Left lobe of liver (tissue), 2 donors: ENCODE measurements around the gene IDUA. TPM values are rescaled to one million over a fixed set of nuclear protein-coding genes. Genes with fewer than 3 reads are reported as not detected.

Experiments used
- ATAC-seq: fragments of 200-7000 bp; cut with Tn5 transposase; one replicate; pipeline ENCODE4 v1.9.1; 2020; ENCODE audit warnings: mild to moderate bottlenecking, moderate library complexity
- DNase-seq: peaks from one replicate; pipeline ENCODE4 v3.0.0-alpha.2; 2020; ENCODE audit warnings: low spot score
- total RNA-seq: library from RNA; stranded (reverse); gene quantifications from one replicate; pipeline ENCODE4 v1.2.1, GENCODE V29; 2021
- donor health status: DM: no; HTN: no; CAD: no; lungs with moderate emphysema.
- donor health status: DM: no; HTN: yes; CAD: no.

Gene IDUA
- total RNA-seq, 1 donor from 2014 or later, result 12.9 TPM

GRCh38 chr4:1013225-1014073 is 26.6 kb downstream of the IDUA start:
- DNase-seq (no peak), ATAC-seq (no peak)

- no peak for ATAC-seq
- DNase-seq, result no peak
Measured at GRCh38 chr4:1014291-1015167, 27.7 kb downstream of the IDUA start.

- DNase-seq, result no peak
- no peak for ATAC-seq
Measured at GRCh38 chr4:1015179-1015578, 28.3 kb downstream of the IDUA start.

GRCh38 chr4:1015746-1016145 is 28.9 kb downstream of the IDUA start:
- ATAC-seq (no peak), DNase-seq (no peak)

GRCh38 chr4:1017211-1017610 is 30.4 kb downstream of the IDUA start:
- DNase-seq (no peak), ATAC-seq (no peak)

GRCh38 chr4:1017706-1018105 is 30.9 kb downstream of the IDUA start:
- DNase-seq, result no peak
- no peak for ATAC-seq

- DNase-seq (no peak), ATAC-seq (no peak)
Measured at GRCh38 chr4:1018147-1019020, 31.5 kb downstream of the IDUA start.

- ATAC-seq (no peak), DNase-seq (no peak)
Measured at GRCh38 chr4:1019320-1019719, 32.5 kb downstream of the IDUA start.

GRCh38 chr4:1019729-1020470 is 33.1 kb downstream of the IDUA start:
- ATAC-seq (no peak), DNase-seq (no peak)

- DNase-seq, result no peak
- ATAC-seq, result no peak
Measured at GRCh38 chr4:1021386-1022050, 34.7 kb downstream of the IDUA start.

GRCh38 chr4:1022051-1022738 is 35.4 kb downstream of the IDUA start:
- DNase-seq (no peak), ATAC-seq (no peak)

GRCh38 chr4:1022739-1023066 is 35.9 kb downstream of the IDUA start:
- DNase-seq (no peak), ATAC-seq (no peak)

GRCh38 chr4:1023075-1023640 is 36.3 kb downstream of the IDUA start:
- no peak for DNase-seq
- no peak for ATAC-seq

GRCh38 chr4:1023895-1024740 is 37.3 kb downstream of the IDUA start:
- no peak for ATAC-seq
- no peak for DNase-seq

- no peak for DNase-seq
- ATAC-seq, result no peak
Measured at GRCh38 chr4:1024882-1025545, 38.2 kb downstream of the IDUA start.

GRCh38 chr4:1026115-1026514 is 39.3 kb downstream of the IDUA start:
- peak; percentile 64 for DNase-seq
- ATAC-seq, result peak; percentile 74

GRCh38 chr4:1027219-1027914 is 40.5 kb downstream of the IDUA start:
- ATAC-seq, result peak; percentile 5

More at GRCh38 chr4:1027219-1027914, 40.5 kb downstream of the IDUA start:
- DNase-seq, result no peak
